NCI-H345 treated with DMSO at 0.1 percent for 48 hours (cell line): Measurements from ENCODE around the gene NUP153.

Experiments used
- DNase-seq: peaks from one replicate; lab custom pipeline; 2025; ENCODE audit not compliant: unreplicated experiment; lab: John Stamatoyannopoulos, UW

NUP153 gene

GRCh38 chr6:17565399-17565798 lies 141.3 kb downstream of the NUP153 start:
- no peak for DNase-seq
